Mammary epithelial cell (primary cell): ENCODE data around the gene ATP1A4.

Experiments
- CTCF ChIP-seq, 2 donors: IDR thresholded peaks in 1 of 2; conservative IDR thresholded peaks in 1 of 2; 2 replicates each; pipeline ENCODE4 v1.5.1; 2011 to 2012; ENCODE audit warnings: inconsistent platforms in 2 of 2, low read length in 2 of 2, mild to moderate bottlenecking in 2 of 2, control low read depth in 1 of 2, low read depth in 1 of 2; ENCODE audit not compliant: insufficient read depth in 1 of 2; ENCODE audit errors: extremely low read depth in 1 of 2
- EZH2 ChIP-seq: IDR thresholded peaks from 2 replicates; pipeline ENCODE4 v1.6.1; 2012; ENCODE audit warnings: low read length, inconsistent platforms, borderline replicate concordance

- no peak for TF ChIP-seq CTCF (conservative IDR thresholded peaks at IDR 0.05 in 1 of 2, IDR thresholded peaks at IDR 0.05 in 1 of 2; ENCODE audit: extremely low read depth in 1 of 2, insufficient read depth in 1 of 2, low read depth in 1 of 2, low read length in 2 of 2)
- no peak for TF ChIP-seq EZH2
These were observed 54.0 kb downstream of the ATP1A4 start, which contains the start of gene PEA15 for GRCh38 chr1:160205242-160206035.
